Measurements from ENCODE around the gene GIMAP4.

DNA sequence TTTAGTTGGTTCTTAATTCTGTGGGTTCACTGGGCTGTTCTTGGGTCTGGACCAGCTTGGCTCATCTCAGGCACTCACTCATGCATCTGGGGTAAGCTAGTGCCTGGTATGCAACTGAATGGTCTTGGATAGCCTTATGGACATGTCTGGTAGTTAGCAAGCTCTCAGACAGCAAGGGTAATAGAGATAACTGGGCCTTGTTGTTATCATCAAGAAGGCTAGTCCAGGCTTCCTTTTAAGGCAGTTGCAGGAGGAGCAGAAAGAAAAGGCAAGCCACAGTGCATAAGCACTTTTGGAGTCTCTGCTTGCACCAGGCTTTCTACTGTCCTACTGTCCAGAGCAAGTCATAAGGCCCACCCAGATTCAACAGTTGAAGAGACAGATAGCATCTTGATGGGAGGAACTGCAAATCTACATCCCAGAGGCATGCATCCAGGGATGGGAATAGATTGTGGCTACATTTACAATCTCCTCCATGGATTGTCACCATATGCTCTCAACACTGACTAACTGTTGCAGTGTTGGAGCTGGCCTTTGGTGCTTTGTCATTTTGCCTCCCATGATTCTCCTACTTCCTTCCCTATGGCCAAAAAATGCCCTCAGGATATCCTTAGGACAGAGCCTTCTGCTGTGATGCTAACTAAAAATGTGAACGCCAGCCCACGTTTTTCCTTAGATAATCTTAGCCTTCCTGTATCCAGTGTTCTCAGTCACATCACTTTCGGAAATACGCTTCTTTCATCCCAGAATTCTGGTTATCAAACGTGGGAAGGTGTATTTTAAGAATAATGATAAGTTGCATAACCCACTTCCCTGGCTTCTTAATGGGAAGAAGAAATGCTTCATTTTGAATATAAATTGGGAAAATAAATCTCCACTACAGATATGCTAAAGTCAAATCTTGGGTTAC is 3.6 kb downstream of the GIMAP4 start:
- TF ChIP-seq, protein P1, sequence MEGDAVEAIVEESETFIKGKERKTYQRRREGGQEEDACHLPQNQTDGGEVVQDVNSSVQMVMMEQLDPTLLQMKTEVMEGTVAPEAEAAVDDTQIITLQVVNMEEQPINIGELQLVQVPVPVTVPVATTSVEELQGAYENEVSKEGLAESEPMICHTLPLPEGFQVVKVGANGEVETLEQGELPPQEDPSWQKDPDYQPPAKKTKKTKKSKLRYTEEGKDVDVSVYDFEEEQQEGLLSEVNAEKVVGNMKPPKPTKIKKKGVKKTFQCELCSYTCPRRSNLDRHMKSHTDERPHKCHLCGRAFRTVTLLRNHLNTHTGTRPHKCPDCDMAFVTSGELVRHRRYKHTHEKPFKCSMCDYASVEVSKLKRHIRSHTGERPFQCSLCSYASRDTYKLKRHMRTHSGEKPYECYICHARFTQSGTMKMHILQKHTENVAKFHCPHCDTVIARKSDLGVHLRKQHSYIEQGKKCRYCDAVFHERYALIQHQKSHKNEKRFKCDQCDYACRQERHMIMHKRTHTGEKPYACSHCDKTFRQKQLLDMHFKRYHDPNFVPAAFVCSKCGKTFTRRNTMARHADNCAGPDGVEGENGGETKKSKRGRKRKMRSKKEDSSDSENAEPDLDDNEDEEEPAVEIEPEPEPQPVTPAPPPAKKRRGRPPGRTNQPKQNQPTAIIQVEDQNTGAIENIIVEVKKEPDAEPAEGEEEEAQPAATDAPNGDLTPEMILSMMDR (IDR thresholded peaks at IDR 0.05; ENCODE audit: borderline replicate concordance, extremely low read depth, low read length, poor library complexity, severe bottlenecking) = no peak
- TF ChIP-seq EZH2 (IDR thresholded peaks at IDR 0.05; ENCODE audit: borderline replicate concordance, low read depth, low read length, severe bottlenecking) = no peak

Data from DND-41 (cell line).